ENCODE measurements around the gene CES5A.

GRCh38 chr16:55868980-55869379 lies 6.2 kb downstream of the CES5A start:
- TF ChIP-seq CTCF (IDR thresholded peaks at IDR 0.05) (no peak), POLR2AphosphoS5 (IDR thresholded peaks at IDR 0.05) (no peak)
